ENCODE measurements around the gene TMEM61. TPM values are rescaled to one million over a fixed set of nuclear protein-coding genes. Genes with fewer than 3 reads are reported as not detected.

Gene TMEM61
- total RNA-seq, 1 donor from 2014 or later, result 2.9 TPM

GRCh38 chr1:55006931-55007330 is 26.5 kb downstream of the TMEM61 start:
- no peak for TF ChIP-seq CTCF (conservative IDR thresholded peaks at IDR 0.05)
- Mint-ChIP-seq H3K27ac (no peak overlapping the region), H3K9me3 (no peaks in the 10 kb centered on the region), H3K4me1 (ENCODE audit: unreplicated experiment) (no peaks in the 10 kb centered on the region), H3K4me3 (no peak overlapping the region), H3K36me3 (no peaks in the 10 kb centered on the region), H3K27me3 (peaks cover 4% of the 10 kb centered on the region)
- DNase-seq (ENCODE audit: extremely low spot score, unreplicated experiment), result no peak

GRCh38 chr1:55007625-55008024 is 27.2 kb downstream of the TMEM61 start:
- Mint-ChIP-seq H3K36me3 (no peaks in the 10 kb centered on the region), H3K4me1 (ENCODE audit: unreplicated experiment) (no peaks in the 10 kb centered on the region), H3K27me3 (peaks cover 9% of the 10 kb centered on the region), H3K27ac (no peak overlapping the region), H3K4me3 (no peak overlapping the region), H3K9me3 (no peaks in the 10 kb centered on the region)
- no peak for TF ChIP-seq CTCF (conservative IDR thresholded peaks at IDR 0.05)
- DNase-seq (ENCODE audit: extremely low spot score, unreplicated experiment), result no peak

GRCh38 chr1:55010194-55010886 is 29.9 kb downstream of the TMEM61 start:
- no peak overlapping the region for H3K27ac Mint-ChIP-seq
- H3K9me3 Mint-ChIP-seq, result no peaks in the 10 kb centered on the region
- no peaks in the 10 kb centered on the region for H3K4me1 Mint-ChIP-seq (ENCODE audit: unreplicated experiment)
- DNase-seq (ENCODE audit: extremely low spot score, unreplicated experiment), result no peak
- no peak for TF ChIP-seq CTCF (conservative IDR thresholded peaks at IDR 0.05)
- peaks cover 16% of the 10 kb centered on the region for H3K27me3 Mint-ChIP-seq
- H3K4me3 Mint-ChIP-seq, result no peak overlapping the region
- H3K36me3 Mint-ChIP-seq, result no peaks in the 10 kb centered on the region

GRCh38 chr1:55010887-55011217 is 30.4 kb downstream of the TMEM61 start:
- no peak overlapping the region for H3K4me3 Mint-ChIP-seq
- no peaks in the 10 kb centered on the region for H3K9me3 Mint-ChIP-seq
- no peak for DNase-seq (ENCODE audit: extremely low spot score, unreplicated experiment)
- H3K27ac Mint-ChIP-seq, result no peak overlapping the region
- H3K27me3 Mint-ChIP-seq, result peaks cover 21% of the 10 kb centered on the region
- no peaks in the 10 kb centered on the region for H3K4me1 Mint-ChIP-seq (ENCODE audit: unreplicated experiment)
- no peaks in the 10 kb centered on the region for H3K36me3 Mint-ChIP-seq
- TF ChIP-seq CTCF (conservative IDR thresholded peaks at IDR 0.05), result no peak

- H3K27me3 Mint-ChIP-seq, result peaks cover 29% of the 10 kb centered on the region
- no peak for DNase-seq (ENCODE audit: extremely low spot score, unreplicated experiment)
- no peak overlapping the region for H3K4me3 Mint-ChIP-seq
- H3K36me3 Mint-ChIP-seq, result no peaks in the 10 kb centered on the region
- H3K4me1 Mint-ChIP-seq (ENCODE audit: unreplicated experiment), result no peaks in the 10 kb centered on the region
- TF ChIP-seq CTCF (conservative IDR thresholded peaks at IDR 0.05), result no peak
- no peaks in the 10 kb centered on the region for H3K9me3 Mint-ChIP-seq
- H3K27ac Mint-ChIP-seq, result no peak overlapping the region
Observed at GRCh38 chr1:55012661-55013060, 32.2 kb downstream of the TMEM61 start.

GRCh38 chr1:55015123-55015522 is 34.7 kb downstream of the TMEM61 start:
- TF ChIP-seq CTCF (conservative IDR thresholded peaks at IDR 0.05), result no peak
- peaks cover 29% of the 10 kb centered on the region for H3K27me3 Mint-ChIP-seq
- no peaks in the 10 kb centered on the region for H3K36me3 Mint-ChIP-seq
- no peak for DNase-seq (ENCODE audit: extremely low spot score, unreplicated experiment)
- H3K4me3 Mint-ChIP-seq, result no peak overlapping the region
- H3K9me3 Mint-ChIP-seq, result no peaks in the 10 kb centered on the region
- H3K27ac Mint-ChIP-seq, result no peak overlapping the region
- H3K4me1 Mint-ChIP-seq (ENCODE audit: unreplicated experiment), result no peaks in the 10 kb centered on the region
